Prostate gland (tissue), 2 donors: ENCODE results near the gene PMM2. TPM values are rescaled to one million over a fixed set of nuclear protein-coding genes. Genes with fewer than 3 reads are reported as not detected.
"Not testable (repeated sequence)": the region's sequence is repeated elsewhere in the genome, so short reads cannot be mapped to it uniquely, and the experiment has no call there.

Source experiments
- DNase-seq: peaks from one replicate; pipeline ENCODE4 v3.0.0-alpha.2; 2019; ENCODE audit warnings: low spot score
- H3K27ac ChIP-seq, 2 donors: fragments of 200-600 bp; sonication (generic); 2 replicates each; pipeline ENCODE4 v1.5.1; 2017 to 2019
- H3K27me3 ChIP-seq: fragments of 200-600 bp; sonication (generic); replicated peaks from 2 replicates; pipeline ENCODE4 v1.5.1; 2019; ENCODE audit not compliant: insufficient read depth
- H3K36me3 ChIP-seq, 2 donors: fragments of 200-600 bp; sonication (generic); 1 replicate in 1 of 2; 2 replicates in 1 of 2; pipeline versions ENCODE4 v1.5.1 to v1.8.1; 2017 to 2019
- H3K4me1 ChIP-seq: fragments of 200-600 bp; sonication (generic); replicated peaks from 2 replicates; pipeline ENCODE4 v1.5.1; 2019
- H3K4me3 ChIP-seq, 2 donors: fragments of 200-600 bp; sonication (generic); 2 replicates each; pipeline ENCODE4 v1.5.1; 2017 to 2019
- H3K9me3 ChIP-seq: fragments of 200-600 bp; sonication (generic); 2 replicates; pipeline ENCODE4 v1.5.1; 2017
- POLR2A ChIP-seq: fragments of 450-650 bp; IDR thresholded peaks from one replicate; pipeline ENCODE4 v1.6.1; 2016; ENCODE audit warnings: antibody characterized with exemption, mild to moderate bottlenecking
- POLR2AphosphoS5 ChIP-seq: sonication (generic); formaldehyde crosslinking; IDR thresholded peaks from one replicate; pipeline ENCODE4 v1.6.1; 2017; ENCODE audit warnings: antibody characterized with exemption
- WGBS: methylation state at CpG from one replicate; pipeline ENCODE4 v1.1.5; 2018; 5-methylcytosine and 5-hydroxymethylcytosine counted together
- intact Hi-C: fragments of 100-400 bp; cut with DNase I; formaldehyde crosslinking; loops from one replicate; pipeline ENCODE4 v1.14.2; 2022
- total RNA-seq, 2 donors: library from RNA; depleted of rRNA; stranded (reverse); fragments of >200 nt; gene quantifications; one replicate each; pipeline ENCODE4 v1.1.0, GENCODE V29; 2016
- TF ChIP-seq, protein P1 (sequence below), 4 experiments: fragments of 200-600 bp in 2 of 4; fragments of 450-650 bp in 2 of 4; sonication (generic) in 2 of 4; IDR thresholded peaks; 1 replicate in 3 of 4; 2 replicates in 1 of 4; pipeline ENCODE4 v1.5.1; 2016 to 2019; ENCODE audit warnings: antibody characterized with exemption in 4 of 4, mild to moderate bottlenecking in 2 of 4, moderate library complexity in 2 of 4

The PMM2 gene
- total RNA-seq, 2 donors from 2014 or later: 30.6 to 39.2 TPM

DNA sequence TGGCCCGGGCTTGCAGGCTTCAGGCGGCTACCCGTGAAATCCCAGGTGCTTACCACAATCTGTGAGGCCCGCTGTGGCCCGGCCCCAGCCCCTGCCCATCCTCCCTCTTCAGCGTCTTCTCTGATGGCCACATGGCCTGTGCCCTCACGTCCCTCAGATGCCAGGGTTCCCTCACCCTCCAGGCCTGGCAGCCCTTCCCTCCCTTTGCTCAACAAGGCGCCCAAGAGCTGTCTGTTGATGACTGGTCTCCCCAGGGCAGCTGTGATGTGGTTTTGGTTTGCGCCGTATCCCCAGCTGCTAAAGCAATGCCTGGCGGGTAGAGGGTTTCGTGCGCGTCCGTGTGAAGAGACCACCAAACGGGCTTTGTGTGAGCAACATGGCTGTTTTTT lies 35.1 kb downstream of the PMM2 start:
- WGBS: 79% methylated on average over 16 of the region's 16 CpGs
- no peaks in the 10 kb centered on the region for H3K27me3 ChIP-seq
- H3K4me1 ChIP-seq: no peaks in the 10 kb centered on the region
- intact Hi-C loops: no loop called here
- no peaks in the 10 kb centered on the region for H3K9me3 ChIP-seq
- no peak overlapping the region for H3K27ac ChIP-seq
- TF ChIP-seq, protein P1, sequence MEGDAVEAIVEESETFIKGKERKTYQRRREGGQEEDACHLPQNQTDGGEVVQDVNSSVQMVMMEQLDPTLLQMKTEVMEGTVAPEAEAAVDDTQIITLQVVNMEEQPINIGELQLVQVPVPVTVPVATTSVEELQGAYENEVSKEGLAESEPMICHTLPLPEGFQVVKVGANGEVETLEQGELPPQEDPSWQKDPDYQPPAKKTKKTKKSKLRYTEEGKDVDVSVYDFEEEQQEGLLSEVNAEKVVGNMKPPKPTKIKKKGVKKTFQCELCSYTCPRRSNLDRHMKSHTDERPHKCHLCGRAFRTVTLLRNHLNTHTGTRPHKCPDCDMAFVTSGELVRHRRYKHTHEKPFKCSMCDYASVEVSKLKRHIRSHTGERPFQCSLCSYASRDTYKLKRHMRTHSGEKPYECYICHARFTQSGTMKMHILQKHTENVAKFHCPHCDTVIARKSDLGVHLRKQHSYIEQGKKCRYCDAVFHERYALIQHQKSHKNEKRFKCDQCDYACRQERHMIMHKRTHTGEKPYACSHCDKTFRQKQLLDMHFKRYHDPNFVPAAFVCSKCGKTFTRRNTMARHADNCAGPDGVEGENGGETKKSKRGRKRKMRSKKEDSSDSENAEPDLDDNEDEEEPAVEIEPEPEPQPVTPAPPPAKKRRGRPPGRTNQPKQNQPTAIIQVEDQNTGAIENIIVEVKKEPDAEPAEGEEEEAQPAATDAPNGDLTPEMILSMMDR (IDR thresholded peaks at IDR 0.05): no peak
- TF ChIP-seq POLR2AphosphoS5 (no peak), POLR2A (no peak)
- H3K36me3 ChIP-seq: peaks cover 0 to 7% of the 10 kb centered on the region in 2 donors
- no peak overlapping the region for H3K4me3 ChIP-seq
- DNase-seq: no peak

DNA sequence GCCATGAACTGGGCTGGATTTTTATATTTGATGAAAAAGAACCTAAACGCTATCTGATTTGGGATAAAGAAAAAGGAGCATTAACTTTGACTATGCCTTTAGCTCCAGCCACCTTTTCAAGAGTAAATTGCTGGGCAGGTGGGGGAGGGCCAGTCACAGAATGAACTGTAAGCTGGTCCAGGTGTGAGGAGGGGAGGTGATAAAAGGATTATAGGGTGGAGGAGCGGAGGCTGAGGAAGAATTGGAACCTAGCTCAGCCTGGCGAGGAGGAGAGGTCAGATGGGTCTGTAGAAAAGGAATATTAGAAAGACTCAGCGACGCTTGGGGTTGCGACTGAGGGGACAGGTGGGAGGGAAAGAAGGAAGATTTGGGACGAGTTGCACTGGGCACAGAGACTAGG lies 39.2 kb downstream of the PMM2 start:
- 88% methylated on average over 7 of the region's 7 CpGs for WGBS
- DNase-seq, H3K27ac ChIP-seq, H3K4me3 ChIP-seq, H3K4me1 ChIP-seq, H3K36me3 ChIP-seq, H3K9me3 ChIP-seq, H3K27me3 ChIP-seq, intact Hi-C loops: not testable (repeated sequence)

DNA sequence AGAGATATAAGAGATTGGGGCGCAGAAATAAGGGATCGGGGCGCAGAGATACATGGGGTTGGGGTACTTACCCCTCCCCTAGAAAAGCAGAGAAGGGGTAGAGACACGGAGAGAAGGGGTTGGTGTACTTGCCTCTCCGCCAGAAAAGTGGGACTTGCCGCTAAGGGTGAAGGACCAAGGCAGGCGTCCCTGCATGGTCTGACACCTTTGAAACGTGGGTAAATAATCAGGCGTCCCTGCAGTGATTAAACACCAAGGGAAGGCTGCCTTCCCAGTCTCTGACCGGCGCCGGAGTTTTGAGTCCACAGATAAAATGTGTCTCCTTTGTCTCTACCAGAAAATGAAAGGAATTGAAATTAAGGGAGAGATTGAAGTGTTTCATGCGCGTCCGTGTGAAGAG lies 40.0 kb downstream of the PMM2 start:
- H3K4me3 ChIP-seq, H3K27ac ChIP-seq, DNase-seq, H3K4me1 ChIP-seq, H3K36me3 ChIP-seq, H3K27me3 ChIP-seq, H3K9me3 ChIP-seq, intact Hi-C loops: not testable (repeated sequence)
- WGBS: 83% methylated on average over 15 of the region's 15 CpGs

DNA sequence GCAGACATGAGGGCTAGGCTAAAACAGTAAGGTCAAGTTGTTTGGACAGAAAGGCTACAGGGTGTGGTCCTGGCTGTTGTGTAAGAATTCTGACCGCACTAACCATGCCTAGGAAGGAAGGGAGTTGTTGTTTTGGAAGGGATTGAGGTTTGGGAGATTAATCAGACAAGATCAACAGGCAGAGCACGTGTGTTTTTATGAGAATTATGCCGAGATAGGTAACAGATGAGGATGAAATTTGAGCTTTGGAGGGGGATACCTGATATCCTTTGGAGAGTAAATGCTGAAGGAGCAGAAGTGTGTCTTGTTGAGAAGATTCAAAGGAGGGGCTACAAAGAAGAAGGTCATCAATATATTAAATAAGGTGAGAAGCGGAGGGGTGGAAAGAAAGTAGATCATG lies 44.4 kb downstream of the PMM2 start:
- H3K4me1 ChIP-seq, DNase-seq, H3K27ac ChIP-seq, H3K9me3 ChIP-seq, intact Hi-C loops, H3K36me3 ChIP-seq, H3K27me3 ChIP-seq, H3K4me3 ChIP-seq: not testable (repeated sequence)
- 54% methylated on average over 3 of the region's 4 CpGs for WGBS

DNA sequence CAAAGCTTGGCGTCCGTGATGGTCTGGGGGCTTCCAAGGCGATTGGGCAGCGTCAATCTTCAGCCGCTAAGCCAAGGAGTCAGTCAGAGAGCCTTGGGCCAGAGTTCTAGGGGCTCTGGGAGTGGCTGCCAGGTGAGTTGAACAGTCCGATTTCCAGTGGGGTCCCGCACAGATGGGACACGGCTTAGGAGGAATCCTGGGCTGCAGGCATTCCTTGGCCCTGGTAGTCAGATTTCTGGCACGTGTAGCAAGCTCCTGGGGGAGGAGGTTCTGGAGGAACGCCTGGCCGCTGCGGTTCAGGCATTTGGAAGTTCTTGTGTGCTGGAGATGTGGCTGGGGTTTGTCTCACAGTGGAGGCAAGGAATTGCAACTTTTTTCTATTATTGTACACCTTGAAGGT lies 45.7 kb downstream of the PMM2 start:
- H3K4me3 ChIP-seq, H3K27me3 ChIP-seq, H3K27ac ChIP-seq, intact Hi-C loops, DNase-seq, H3K4me1 ChIP-seq, H3K36me3 ChIP-seq, H3K9me3 ChIP-seq: not testable (repeated sequence)
- 72% methylated on average over 12 of the region's 12 CpGs for WGBS

DNA sequence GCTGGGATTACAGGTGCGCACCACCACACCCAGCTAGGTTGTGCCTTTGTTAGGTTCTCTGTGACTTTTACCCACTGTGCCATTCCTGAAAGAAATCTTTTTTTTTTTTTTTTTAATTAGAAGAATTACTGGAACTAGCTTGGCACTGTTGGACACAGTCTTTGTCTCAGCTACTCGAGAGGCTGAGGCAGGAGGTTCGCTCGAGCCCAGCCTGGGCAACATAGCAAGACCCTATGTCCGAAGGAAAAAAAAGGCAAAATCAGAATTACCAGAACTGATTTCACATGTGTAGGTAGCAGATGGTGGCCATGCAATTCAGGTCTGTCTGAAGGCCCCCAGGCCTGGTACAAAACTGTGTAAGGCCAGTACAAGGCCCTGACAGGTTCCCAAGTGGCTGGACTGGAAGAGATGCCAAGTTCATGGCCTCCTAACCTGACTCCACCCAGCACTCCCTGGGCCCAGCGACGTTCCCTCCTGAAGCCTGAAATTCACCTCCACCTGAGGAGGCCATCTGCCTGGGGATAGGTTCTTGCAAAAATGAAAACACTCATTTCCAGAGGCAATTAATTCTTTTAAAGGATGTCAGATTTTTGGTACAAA lies 48.2 kb downstream of the PMM2 start:
- no peak for DNase-seq
- 96% methylated on average over 7 of the region's 7 CpGs for WGBS
- no peak overlapping the region for H3K27ac ChIP-seq
- no peaks in the 10 kb centered on the region for H3K9me3 ChIP-seq
- intact Hi-C loops: no loop called here
- no peaks in the 10 kb centered on the region for H3K36me3 ChIP-seq
- H3K4me3 ChIP-seq: no peak overlapping the region
- no peaks in the 10 kb centered on the region for H3K4me1 ChIP-seq
- no peaks in the 10 kb centered on the region for H3K27me3 ChIP-seq
- TF ChIP-seq POLR2AphosphoS5 (no peak), POLR2A (no peak)
- TF ChIP-seq, protein P1 (IDR thresholded peaks at IDR 0.05): no peak

DNA sequence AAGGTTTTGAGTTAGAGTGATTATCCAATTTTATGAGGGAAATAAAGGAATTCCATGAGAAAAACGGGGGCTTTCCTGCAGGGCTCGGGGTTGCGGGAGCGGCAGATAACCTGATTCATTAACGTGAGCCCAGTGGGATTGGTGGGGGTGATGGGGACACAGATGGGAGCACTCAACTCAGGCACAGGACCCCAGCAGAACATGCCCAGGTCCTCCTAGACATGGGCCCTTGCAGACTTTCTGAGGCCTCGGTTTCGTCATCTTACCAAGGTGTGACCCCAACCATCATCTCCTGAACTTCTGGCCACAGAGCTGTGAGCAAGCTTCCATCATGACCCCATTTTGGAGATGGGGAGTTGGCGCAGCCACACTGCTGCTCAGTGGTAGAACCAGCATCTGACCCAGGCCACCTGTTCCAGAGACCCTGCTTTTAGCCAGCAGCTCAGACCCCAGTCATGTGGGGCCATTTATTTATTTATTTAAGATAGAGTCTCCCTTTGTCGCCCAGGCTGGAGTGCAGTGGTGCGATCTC lies 48.8 kb downstream of the PMM2 start:
- Histone ChIP-seq H3K4me1 (no peaks in the 10 kb centered on the region), H3K4me3 (no peak overlapping the region), H3K9me3 (no peaks in the 10 kb centered on the region), H3K36me3 (no peaks in the 10 kb centered on the region), H3K27ac (no peak overlapping the region), H3K27me3 (no peaks in the 10 kb centered on the region)
- WGBS: 87% methylated on average over 10 of the region's 10 CpGs
- TF ChIP-seq POLR2AphosphoS5 (no peak), POLR2A (no peak)
- TF ChIP-seq, protein P1 (IDR thresholded peaks at IDR 0.05): no peak
- DNase-seq: no peak
- intact Hi-C loops: no loop called here
